MG63 (cell line): Measurements from ENCODE around the gene RAB6B. TPM values are rescaled to one million over a fixed set of nuclear protein-coding genes. Genes with fewer than 3 reads are reported as not detected.
A peak's percentile ranks its signal among the peaks of the same experiment; 100 is the strongest.

ENCODE experiments used
- DNase-seq: peaks from one replicate; pipeline ENCODE4 v3.0.0-alpha.2; 2020
- H3K27me3 ChIP-seq: fragments of 250-450 bp; sonication (Bioruptor Pico); 2 replicates; pipeline ENCODE4 v1.5.1; 2020; ENCODE audit warnings: mild to moderate bottlenecking, moderate library complexity
- H3K36me3 ChIP-seq: fragments of 250-450 bp; sonication (Bioruptor Pico); 2 replicates; pipeline ENCODE4 v1.5.1; 2020; ENCODE audit warnings: mild to moderate bottlenecking, moderate library complexity
- H3K4me3 ChIP-seq: fragments of 250-450 bp; sonication (Bioruptor Pico); 2 replicates; pipeline ENCODE4 v1.5.1; 2020; ENCODE audit warnings: mild to moderate bottlenecking, moderate library complexity
- H3K9me3 ChIP-seq: fragments of 250-450 bp; sonication (Bioruptor Pico); 2 replicates; pipeline ENCODE4 v1.5.1; 2020; ENCODE audit warnings: mild to moderate bottlenecking, moderate library complexity
- total RNA-seq: library from RNA; depleted of rRNA; stranded (reverse); fragments of >200 nt; shearing (Covaris generic); gene quantifications from 2 replicates; pipeline ENCODE4 v1.2.3, GENCODE V29; 2014; ENCODE audit warnings: low replicate concordance

The RAB6B gene
- total RNA-seq, 1 experiment from 2014 or later = 4.0 TPM

- Histone ChIP-seq H3K36me3 (no peaks in the 10 kb centered on the region), H3K27me3 (no peaks in the 10 kb centered on the region), H3K9me3 (no peaks in the 10 kb centered on the region), H3K4me3 (no peak overlapping the region)
- DNase-seq = no peak
Measured at GRCh38 chr3:133859381-133860234, 36.1 kb downstream of the RAB6B start.

DNA sequence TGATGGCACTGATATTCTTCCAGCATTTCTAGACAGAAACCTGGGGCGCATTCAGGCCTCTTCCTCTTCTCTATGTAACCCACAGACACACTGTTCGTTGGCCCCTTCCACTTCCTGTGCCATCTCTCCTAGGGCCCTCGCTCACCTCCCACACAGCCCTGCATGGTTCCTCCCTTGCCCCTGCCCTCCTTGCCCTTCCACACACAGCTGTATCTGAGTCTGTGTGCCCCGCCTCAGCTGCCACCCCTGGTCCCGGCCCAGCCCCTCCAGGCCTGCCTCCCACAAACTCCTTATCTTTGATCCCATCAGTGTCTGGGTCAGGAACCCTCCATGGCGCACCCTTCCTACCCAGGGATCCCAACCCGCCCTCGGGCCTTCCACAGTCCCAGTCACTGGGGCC, 37.9 kb downstream of the RAB6B start:
- DNase-seq = no peak
- no peaks in the 10 kb centered on the region for H3K36me3 ChIP-seq
- H3K4me3 ChIP-seq = no peak overlapping the region
- H3K9me3 ChIP-seq = no peaks in the 10 kb centered on the region
- no peaks in the 10 kb centered on the region for H3K27me3 ChIP-seq

GRCh38 chr3:133856316-133856715, 39.4 kb downstream of the RAB6B start:
- no peaks in the 10 kb centered on the region for H3K27me3 ChIP-seq
- H3K9me3 ChIP-seq = no peaks in the 10 kb centered on the region
- no peak for DNase-seq
- no peak overlapping the region for H3K4me3 ChIP-seq
- H3K36me3 ChIP-seq = no peaks in the 10 kb centered on the region

DNA sequence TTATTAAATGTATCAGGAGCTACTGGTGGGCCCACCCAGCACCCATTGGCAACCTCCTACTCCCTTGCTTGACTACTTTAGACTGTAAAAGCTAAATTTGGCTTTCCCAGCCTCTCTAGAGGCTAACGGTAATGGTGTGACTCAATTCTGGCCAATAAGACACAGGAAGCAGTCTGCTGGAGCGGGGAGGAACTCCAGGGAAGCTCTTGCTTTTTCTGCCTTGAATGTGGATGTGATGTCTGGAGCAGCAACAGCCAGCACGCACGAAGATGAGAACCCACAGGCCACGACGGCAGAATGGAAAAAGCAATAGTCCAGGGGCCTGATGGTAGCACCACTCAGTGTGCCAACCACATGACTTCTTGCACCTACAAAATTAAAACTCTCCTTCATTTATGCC, 39.9 kb downstream of the RAB6B start:
- Histone ChIP-seq H3K27me3 (no peaks in the 10 kb centered on the region), H3K4me3 (no peak overlapping the region), H3K36me3 (no peaks in the 10 kb centered on the region), H3K9me3 (no peaks in the 10 kb centered on the region)
- no peak for DNase-seq

DNA sequence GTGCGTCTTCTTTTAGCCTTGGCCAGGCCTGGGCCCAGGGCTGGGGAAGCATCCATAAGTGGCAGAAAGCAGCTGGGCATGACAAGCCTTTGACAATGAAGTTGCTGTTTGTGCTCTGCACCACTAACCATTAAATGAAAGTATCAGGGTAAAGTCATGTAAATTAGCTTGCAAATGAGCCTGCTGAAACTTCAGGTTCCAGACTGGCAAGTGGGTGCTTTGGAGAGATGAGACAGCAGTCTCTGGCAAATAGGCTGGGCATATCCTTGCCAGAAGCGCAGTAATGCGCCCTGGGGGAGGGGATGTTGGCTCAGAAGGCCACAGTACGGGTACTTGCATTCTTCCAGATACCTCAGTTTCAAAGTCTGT, 40.7 kb downstream of the RAB6B start:
- Histone ChIP-seq H3K4me3 (no peak overlapping the region), H3K27me3 (no peaks in the 10 kb centered on the region)

GRCh38 chr3:133854264-133855001, 41.2 kb downstream of the RAB6B start:
- Histone ChIP-seq H3K4me3 (no peak overlapping the region), H3K9me3 (no peaks in the 10 kb centered on the region), H3K27me3 (no peaks in the 10 kb centered on the region), H3K36me3 (no peaks in the 10 kb centered on the region)
- DNase-seq = no peak

More for the DNA sequence above, 40.7 kb downstream of the RAB6B start:
- H3K9me3 ChIP-seq = no peaks in the 10 kb centered on the region
- no peaks in the 10 kb centered on the region for H3K36me3 ChIP-seq
- no peak for DNase-seq

- DNase-seq = no peak
- Histone ChIP-seq H3K4me3 (no peak overlapping the region), H3K9me3 (no peaks in the 10 kb centered on the region)
Measured at GRCh38 chr3:133853925-133854227, 41.8 kb downstream of the RAB6B start.

DNA sequence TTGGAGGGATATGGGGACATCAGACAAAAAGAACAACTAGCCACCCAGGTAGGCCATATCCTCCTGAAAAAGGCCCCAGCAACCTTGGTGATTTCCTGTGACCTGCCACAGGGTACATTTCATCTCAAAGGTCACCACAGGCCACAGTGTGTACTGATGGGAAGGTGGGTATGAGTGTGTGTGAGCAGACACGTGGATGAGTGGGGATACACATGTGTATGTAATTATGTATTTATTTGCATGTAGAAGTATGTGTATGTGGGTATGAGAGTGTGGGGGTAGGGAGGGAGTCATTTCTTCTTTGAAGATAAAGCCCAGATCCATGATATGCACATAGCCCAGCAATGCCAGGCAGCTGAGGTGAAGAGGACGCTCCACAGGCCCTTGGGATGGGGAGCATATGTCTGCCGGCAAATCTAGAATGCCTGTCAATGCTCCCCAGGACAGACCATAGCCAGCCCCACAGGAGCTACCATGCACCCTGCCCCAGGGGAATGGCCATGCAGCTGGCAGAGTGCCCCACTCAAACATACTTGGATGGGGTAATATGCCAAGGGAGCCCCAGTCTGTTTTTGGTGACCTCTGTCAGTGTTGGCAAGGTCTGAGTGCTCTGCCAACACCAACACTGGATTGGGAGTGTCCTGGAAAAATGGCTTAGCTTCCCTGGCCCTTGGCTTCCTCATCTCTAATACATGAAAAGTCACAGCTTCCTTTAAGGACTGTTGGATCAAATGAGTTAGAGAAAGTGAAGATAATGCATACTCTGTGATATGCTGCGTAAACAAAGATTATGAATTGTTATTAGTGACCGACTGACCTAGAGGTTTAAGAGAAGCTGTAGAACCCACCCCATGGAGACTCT, 42.4 kb downstream of the RAB6B start:
- Histone ChIP-seq H3K27me3 (no peaks in the 10 kb centered on the region), H3K9me3 (no peaks in the 10 kb centered on the region), H3K36me3 (no peaks in the 10 kb centered on the region), H3K4me3 (no peak overlapping the region)
- no peak for DNase-seq

More at GRCh38 chr3:133853925-133854227, 41.8 kb downstream of the RAB6B start:
- H3K27me3 ChIP-seq = no peaks in the 10 kb centered on the region
- H3K36me3 ChIP-seq = no peaks in the 10 kb centered on the region

- Histone ChIP-seq H3K4me3 (no peak overlapping the region), H3K36me3 (no peaks in the 10 kb centered on the region), H3K27me3 (no peaks in the 10 kb centered on the region), H3K9me3 (no peaks in the 10 kb centered on the region)
- DNase-seq = no peak
Measured at GRCh38 chr3:133851931-133852330, 43.8 kb downstream of the RAB6B start.

- no peaks in the 10 kb centered on the region for H3K9me3 ChIP-seq
- no peaks in the 10 kb centered on the region for H3K27me3 ChIP-seq
- no peak overlapping the region for H3K4me3 ChIP-seq
- H3K36me3 ChIP-seq = no peaks in the 10 kb centered on the region
- DNase-seq = no peak
Measured at GRCh38 chr3:133851266-133851906, 44.3 kb downstream of the RAB6B start.

DNA sequence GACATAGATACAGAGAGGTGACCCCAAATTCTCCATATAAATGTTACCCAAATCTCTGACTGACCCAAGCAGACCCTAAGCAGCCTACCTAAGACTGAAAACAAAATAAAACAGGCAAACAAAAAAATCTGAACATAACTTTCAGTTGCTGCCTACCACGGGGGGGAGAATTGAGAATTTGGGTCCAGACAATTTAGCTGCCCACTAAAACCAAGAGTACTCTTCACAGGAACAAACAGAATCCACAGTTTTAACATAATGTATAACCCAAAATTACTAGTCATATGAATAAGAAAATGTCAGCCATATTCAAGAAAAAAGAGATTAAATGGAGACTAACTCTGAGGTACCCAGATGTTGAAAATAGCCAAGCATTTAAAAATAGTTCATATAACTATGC, 45.6 kb downstream of the RAB6B start:
- H3K9me3 ChIP-seq = no peaks in the 10 kb centered on the region
- DNase-seq = no peak
- no peaks in the 10 kb centered on the region for H3K27me3 ChIP-seq
- no peak overlapping the region for H3K4me3 ChIP-seq
- H3K36me3 ChIP-seq = no peaks in the 10 kb centered on the region

DNA sequence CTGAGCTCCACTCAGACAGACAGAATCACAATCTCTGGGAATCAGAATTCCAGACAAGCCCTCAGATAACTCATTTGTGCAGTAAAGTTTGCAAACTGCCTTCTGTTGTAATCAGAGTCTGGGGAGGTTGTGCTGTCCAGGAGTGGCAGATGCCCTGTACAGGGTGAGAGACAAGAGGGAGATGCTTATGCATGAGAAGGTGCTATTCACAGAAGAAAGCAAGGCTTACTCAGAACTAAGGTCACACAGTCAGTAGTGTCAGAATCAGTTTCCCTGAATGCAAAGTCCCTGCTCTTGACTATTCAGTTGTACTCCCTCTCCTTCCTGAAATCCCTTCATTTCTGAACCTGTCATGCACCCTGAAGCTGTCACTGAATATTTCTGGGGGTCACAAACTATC, 46.3 kb downstream of the RAB6B start:
- H3K27me3 ChIP-seq = no peaks in the 10 kb centered on the region
- no peak overlapping the region for H3K4me3 ChIP-seq
- no peaks in the 10 kb centered on the region for H3K36me3 ChIP-seq
- DNase-seq = no peak
- no peaks in the 10 kb centered on the region for H3K9me3 ChIP-seq

DNA sequence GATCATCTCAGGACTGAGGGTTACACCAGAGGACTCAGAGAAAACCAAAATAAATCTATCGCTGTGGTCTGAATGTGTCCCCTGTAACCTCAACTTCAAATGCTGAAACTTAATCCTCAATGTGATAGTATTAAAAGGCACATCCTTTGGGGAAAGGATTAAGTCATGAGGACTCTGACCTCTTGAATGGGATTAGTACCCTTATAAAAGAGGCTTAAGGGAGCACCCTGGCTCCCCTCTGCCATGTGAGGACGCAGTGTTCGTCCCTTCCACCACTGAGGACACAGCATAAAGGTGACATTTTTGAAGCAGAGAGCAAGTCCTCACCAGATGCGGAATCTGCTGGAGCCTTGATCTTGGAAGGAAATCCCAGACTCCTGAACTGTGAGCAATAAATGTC, 50.6 kb downstream of the RAB6B start:
- Histone ChIP-seq H3K36me3 (no peaks in the 10 kb centered on the region), H3K4me3 (no peak overlapping the region), H3K27me3 (no peaks in the 10 kb centered on the region), H3K9me3 (no peaks in the 10 kb centered on the region)
- DNase-seq = no peak

- Histone ChIP-seq H3K36me3 (no peaks in the 10 kb centered on the region), H3K9me3 (no peaks in the 10 kb centered on the region), H3K4me3 (no peak overlapping the region), H3K27me3 (no peaks in the 10 kb centered on the region)
- DNase-seq = peak; percentile 34
Measured at GRCh38 chr3:133843634-133844033, 52.0 kb downstream of the RAB6B start.

DNA sequence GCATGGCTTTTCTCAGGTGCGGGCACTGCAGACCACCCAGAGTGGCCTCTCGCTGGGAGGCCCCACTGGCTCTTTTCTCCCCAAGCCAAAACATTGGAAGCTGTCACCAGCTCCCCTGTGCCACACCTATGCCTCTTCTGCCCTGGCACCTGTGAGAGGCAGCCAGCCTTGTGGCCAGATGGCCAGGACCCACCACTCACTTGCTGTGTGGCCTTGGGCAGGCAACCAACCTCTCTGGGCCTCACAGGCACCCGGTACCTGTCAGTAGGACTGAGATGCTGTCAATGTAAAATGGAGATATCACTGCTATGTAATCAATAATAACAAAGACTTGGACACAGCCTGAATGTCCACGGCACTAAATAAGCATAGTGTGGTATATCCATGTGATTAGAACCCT, 53.5 kb downstream of the RAB6B start:
- Histone ChIP-seq H3K9me3 (no peaks in the 10 kb centered on the region), H3K36me3 (no peaks in the 10 kb centered on the region), H3K27me3 (no peaks in the 10 kb centered on the region), H3K4me3 (no peak overlapping the region)
- DNase-seq = no peak

GRCh38 chr3:133841196-133841595, 54.5 kb downstream of the RAB6B start:
- no peak for DNase-seq
- H3K9me3 ChIP-seq = no peaks in the 10 kb centered on the region
- no peaks in the 10 kb centered on the region for H3K36me3 ChIP-seq
- H3K27me3 ChIP-seq = no peaks in the 10 kb centered on the region
- H3K4me3 ChIP-seq = no peak overlapping the region

DNA sequence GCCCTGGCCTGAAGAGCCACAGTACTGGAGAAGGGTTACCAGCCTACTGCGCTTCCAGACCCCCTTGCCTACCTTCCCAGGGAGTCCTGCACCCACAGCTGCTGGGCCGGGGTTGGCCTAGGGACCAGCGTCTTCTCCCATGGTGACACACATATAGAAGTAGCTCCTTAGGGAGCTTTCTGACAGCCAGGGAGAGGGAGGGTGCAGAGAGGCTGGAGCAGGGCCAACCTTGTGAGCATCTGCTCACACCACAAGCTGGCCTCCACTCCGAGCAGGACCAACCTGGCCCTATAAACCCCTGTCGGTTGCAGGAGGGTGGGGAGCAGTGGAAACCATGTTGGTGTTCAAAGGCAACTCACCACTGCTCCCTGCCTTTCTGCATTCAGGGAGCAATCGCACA, 54.9 kb downstream of the RAB6B start:
- DNase-seq = no peak
- no peaks in the 10 kb centered on the region for H3K36me3 ChIP-seq
- no peaks in the 10 kb centered on the region for H3K27me3 ChIP-seq
- H3K4me3 ChIP-seq = no peak overlapping the region
- no peaks in the 10 kb centered on the region for H3K9me3 ChIP-seq
